HG02938 (cell line): ENCODE data around the gene AGBL2.
A peak's percentile ranks its signal among the peaks of the same experiment; 100 is the strongest.
"Not testable (repeated sequence)": the region's sequence is repeated elsewhere in the genome, so short reads cannot be mapped to it uniquely, and the experiment has no call there.

Experiments
- ATAC-seq: cut with Tn5 transposase; IDR thresholded peaks from one replicate; pipeline ENCODE4 v1.9.1; 2021; ENCODE audit warnings: mild to moderate bottlenecking, moderate library complexity; ENCODE audit not compliant: unreplicated experiment

AGBL2 gene, protein sequence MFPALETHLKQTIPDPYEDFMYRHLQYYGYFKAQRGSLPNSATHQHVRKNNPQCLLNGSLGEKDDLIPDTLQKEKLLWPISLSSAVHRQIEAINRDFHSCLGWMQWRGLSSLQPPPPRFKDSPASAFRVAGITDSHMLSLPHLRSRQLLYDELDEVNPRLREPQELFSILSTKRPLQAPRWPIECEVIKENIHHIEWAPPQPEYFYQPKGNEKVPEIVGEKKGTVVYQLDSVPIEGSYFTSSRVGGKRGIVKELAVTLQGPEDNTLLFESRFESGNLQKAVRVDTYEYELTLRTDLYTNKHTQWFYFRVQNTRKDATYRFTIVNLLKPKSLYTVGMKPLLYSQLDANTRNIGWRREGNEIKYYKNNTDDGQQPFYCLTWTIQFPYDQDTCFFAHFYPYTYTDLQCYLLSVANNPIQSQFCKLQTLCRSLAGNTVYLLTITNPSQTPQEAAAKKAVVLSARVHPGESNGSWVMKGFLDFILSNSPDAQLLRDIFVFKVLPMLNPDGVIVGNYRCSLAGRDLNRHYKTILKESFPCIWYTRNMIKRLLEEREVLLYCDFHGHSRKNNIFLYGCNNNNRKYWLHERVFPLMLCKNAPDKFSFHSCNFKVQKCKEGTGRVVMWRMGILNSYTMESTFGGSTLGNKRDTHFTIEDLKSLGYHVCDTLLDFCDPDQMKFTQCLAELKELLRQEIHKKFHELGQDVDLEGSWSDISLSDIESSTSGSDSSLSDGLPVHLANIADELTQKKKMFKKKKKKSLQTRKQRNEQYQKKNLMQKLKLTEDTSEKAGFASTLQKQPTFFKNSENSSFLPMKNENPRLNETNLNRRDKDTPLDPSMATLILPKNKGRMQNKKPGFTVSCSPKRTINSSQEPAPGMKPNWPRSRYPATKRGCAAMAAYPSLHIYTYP

DNA sequence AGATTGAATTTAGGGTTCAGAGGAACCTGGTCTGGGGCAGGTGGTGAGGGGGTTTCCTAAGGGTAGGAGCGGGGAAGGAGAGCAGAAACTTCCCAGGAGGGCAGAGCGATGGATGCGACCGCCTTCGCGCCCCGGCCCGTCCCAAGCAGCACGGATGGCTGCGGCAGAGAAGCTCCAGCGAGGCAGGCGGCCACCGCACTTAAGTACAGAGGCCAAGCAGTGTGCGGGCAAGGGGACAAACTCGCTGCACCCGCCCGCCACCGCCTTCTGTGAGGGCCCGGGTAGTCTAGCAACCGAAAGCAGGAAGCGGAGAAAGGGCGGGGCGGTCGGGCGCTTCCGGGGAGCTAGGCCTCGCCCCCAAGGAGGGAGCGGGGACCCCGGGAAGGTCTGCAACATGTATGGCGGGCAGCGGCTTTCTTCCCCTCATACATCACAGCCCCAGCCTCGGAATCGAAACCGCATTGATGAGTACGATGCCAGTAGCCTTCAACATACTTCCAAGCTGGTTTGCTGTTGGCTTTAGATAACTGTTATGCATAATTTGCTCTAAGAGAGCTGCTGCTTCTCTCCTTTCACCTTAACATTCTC is at the start of gene AGBL2:
Gene AGBL2 (minus strand): TSS at position 288 of the 588 bp plus-strand sequence. CDS start 719 bp downstream, outside the sequence.
- peak; percentile 96 for ATAC-seq

DNA sequence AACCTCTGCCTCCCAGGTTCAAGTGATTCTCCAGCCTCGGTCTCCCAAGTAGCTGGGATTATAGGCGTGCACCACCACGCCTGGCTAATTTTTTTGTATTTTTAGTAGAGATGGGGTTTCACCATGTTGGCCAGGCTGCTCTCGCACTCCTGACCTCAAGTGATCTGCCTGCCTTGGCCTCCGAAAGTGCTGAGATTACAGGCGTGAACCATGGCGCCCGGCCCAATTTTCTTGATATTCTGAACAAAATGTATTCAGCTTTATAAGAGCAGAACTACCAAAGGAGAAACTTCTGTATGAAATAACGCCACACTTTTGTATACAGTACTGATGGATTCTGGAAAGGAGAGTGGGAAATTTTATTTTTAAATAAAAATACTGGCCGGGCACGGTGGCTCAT is 44.1 kb upstream of the AGBL2 start:
- not testable (repeated sequence) for ATAC-seq

DNA sequence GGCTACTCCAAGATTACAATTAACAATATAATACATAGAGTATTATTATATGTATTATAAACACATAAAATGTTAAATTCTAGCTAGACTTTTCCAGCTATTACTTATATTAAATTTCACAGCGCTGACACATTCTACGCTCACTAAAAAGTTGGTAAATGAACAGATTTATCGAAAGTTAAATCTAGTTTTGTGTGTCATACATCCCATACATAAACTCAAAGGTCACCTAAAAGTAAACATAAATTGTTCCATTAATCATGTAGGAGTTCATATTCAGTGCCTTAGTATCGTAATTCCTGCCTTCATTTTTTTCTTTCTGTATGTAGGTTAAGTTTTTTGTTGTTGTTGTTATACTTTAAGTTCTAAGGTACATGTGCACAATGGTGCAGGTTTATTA is 41.0 kb upstream of the AGBL2 start:
- ATAC-seq = no peak

DNA sequence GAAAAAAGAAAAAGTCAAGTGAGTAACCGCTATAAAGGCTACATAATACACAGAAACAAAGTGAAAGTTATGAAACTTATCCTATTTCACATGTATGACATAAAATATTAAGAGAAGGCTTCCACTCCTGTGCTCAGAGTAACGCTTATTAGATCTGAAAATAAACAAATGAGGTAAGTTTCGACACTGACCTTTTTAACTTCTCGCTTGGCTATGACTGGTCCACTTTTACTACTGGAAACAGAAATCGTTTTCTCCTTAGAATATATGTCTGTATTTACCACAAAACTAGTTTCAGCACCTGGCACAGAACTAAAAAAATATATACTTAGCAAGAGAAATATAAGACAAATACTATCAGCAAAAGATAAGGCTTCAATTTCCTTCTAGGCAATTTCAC is 35.6 kb upstream of the AGBL2 start:
- ATAC-seq = no peak

DNA sequence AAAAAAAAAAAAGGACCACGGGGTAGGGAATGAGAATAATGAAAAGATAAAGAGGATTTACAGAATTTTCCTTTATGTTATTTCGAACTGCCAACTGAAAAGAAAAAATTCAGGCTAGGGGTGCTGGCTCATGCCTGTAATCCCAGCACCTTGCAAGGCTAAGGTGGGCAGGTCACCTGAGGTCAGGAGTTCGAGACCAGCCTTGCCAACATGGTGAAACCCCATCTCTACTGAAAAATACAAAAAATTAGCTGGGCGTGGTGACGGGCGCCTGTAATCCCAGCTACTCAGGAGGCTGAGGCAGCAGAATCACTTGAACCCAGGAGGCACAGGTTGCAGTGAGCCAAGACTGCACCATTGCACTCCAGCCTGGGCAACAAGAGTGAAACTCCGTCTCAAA is 27.3 kb upstream of the AGBL2 start:
- not testable (repeated sequence) for ATAC-seq

DNA sequence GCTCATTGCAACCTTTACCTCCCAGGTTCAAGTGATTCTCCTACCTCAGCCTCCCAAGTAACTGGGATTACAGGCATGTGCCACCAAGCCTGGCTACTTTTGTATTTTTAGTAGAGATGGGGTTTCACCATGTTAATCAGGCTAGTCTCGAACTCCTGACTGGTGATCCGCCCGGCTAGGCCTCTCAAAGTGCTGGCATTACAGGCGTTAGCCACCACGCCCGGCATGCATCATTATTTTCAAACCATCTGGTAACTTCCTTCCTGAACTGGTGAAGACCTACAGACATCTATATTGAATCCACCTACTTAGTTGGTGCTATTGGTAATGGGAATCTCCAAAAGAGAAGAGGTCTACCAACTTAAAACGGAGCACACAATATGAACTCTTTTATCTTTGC is 22.6 kb upstream of the AGBL2 start:
- ATAC-seq = not testable (repeated sequence)

DNA sequence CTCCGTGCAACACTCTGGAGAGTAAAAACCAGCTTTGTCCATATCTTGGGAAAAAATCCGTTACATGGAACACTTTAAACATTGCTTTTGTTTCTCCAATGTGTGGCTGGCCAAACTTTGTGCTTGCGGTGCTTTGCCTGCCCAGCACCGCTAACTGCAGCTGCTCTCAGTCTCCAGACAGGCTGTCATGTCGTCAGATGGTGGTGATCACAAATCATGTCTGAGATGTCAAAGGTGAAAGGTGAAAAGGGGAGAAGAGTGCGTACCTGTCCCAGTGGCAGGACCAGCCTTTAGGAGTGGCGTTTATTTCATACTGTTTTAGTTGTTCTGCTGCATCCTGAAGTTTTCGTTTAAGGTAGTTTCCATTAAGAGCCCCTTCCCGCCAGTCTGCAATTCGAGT is 17.1 kb upstream of the AGBL2 start:
- ATAC-seq = no peak

DNA sequence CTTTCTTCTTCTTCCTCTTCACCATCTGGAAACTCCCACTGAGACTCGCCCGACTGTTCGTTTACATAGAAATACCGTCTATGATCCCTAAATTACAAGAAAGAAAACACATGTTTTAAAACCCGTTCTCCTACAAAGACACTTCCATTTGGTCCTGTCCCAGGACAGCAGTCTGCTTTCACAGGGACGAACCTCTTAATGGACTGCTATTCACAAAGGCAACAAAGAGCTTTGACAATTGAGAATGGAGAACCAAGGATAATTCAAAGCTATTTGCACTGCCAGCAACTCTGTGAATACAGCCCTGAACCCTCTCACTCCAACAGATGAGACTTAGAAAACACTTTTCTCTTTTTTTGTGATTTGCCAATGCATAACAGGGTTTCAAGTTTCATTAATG is 16.3 kb upstream of the AGBL2 start:
- no peak for ATAC-seq

DNA sequence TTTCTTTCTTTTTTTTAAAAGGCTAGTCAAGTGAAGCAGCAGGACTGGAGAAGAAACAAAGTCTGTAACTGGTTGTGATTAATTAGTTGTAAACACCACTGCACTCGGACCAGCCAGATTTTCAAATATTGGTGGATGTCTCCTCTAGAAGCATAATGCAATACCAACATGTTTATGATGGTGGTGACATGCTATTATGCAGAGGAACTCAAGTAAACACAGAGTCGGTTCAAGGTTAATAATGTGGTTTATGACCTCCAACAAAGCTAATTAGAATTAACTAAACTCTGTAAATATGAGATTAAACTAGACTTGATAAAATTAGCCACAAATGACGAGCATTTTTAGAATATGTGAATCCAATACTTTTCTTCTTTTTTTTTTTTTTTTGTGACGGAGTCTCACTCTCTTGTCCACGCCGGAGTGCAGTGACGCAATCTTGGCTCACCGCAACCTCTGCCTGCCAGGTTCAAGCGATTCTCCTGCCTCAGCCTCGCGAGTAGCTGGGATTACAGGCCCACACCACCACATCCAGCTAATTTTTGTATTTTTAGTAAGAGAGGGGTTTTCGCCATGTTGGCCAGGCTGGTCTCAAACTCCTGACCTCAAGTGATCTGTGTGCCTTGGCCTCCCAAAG is 11.8 kb upstream of the AGBL2 start:
- ATAC-seq = no peak

DNA sequence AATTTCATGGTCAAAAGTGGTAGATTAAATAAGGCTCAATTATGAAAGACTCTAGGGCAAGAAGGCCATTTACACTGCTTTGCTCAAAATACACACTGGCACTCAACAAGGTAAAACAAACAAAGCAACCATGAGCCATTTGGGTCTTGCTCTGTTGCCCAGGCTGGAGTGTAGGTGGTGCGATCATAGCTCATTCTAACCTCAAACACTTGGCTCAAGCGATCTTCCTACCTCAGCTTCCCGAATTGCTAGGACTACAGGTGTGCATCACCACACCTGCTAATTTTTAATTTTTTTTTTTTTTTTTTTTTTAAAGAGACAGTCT is 10.9 kb upstream of the AGBL2 start:
- no peak for ATAC-seq

DNA sequence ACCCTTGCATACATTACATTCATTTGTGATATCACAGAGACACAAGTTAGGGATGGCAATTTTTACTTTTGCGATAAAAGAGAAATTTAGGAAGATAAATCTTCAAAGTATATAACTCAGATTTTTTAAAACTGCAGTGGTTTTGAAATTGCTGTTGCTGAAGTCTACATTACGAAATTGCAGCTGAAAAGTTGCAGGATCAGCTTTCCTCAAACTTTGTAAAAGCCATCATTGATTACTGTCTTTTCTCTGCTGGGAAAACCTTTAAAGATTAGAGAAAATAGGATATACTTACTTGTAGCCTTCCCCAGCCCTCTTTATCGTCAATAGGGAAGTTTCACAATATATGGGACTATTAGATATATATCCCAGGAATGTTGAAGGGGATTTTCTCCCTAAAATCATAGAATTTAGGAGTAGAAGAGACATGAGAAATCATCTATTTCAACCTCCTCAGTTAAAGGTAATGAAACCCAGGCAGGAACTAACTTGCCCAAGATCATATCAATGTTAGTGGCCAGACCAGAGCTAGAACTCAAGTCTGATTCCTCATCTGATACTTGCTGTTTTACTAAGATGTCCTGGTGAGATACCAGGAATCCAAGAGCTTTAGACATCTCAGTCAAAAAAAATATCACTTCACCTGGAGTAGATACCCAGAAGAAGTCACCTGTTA is 10.4 kb upstream of the AGBL2 start:
- ATAC-seq = no peak

DNA sequence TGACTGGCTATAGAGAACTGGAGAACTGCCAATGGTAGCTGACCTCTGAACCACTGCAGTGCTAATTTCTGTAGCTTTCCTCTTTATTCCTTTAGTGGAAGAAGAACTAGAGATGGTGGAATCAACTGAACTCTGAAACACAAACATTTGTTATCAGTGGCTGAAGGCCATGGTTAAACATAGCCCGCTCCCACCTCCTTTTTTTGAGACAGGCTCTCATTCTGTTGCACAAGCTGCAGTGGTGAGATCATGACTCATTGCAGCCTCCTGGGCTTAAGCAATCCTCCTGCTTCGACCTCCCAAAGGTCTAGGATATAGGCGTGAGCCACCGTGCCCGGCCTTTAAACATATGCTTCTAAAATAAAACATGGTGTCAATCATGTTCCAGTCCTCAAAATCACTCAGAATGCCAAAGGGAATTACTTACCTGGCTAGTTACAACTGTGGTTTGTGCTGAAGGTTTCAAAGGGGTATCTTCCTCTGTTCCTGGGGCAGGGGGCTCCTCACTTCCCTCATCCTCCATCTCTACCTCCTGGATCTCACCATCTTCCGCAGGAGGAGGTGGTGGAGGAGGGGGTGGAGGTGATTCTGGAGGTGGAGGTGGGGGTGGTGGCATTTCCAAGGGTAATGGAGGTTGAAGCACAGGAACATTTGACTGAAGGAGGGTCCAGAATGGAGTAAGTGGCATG is 9.0 kb upstream of the AGBL2 start:
- no peak for ATAC-seq

DNA sequence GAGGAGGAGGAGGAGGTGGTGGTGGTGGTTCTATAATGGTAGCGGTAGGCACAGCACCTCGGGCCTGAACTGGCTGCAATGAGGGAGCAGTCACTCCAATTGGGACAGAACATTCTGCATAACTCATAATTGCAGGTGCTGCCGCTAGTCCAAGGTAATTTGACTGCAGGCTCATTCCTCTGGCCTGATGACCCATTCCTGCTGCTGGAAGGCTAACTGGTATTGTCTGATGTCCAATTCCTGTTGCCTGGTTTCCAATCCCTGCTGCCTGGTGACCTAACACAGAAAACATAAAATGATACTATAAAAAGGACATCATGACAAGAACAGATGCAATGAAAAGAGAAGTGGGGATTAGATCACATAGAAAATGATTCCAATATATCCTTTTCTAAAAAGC is 7.9 kb upstream of the AGBL2 start:
- ATAC-seq = no peak

DNA sequence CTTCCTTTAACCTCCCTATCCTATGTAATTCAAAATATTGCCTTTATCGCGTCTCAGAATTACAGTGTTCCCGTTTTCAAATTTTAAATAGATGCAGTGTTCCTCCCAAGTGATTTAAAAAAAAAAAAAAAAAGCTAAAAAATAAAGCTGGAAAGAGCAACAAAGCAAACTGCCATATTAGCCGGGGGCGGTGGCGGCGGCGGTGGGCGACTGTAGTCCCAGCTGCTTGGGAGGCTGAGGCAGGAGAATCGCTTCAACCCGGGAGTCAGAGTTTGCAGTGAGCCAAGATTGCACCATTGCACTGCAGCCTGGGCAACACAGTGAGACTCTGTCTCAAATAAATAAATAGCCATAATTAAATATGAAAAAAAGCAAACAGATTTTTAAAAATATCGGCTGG is 5.5 kb upstream of the AGBL2 start:
- no peak for ATAC-seq

DNA sequence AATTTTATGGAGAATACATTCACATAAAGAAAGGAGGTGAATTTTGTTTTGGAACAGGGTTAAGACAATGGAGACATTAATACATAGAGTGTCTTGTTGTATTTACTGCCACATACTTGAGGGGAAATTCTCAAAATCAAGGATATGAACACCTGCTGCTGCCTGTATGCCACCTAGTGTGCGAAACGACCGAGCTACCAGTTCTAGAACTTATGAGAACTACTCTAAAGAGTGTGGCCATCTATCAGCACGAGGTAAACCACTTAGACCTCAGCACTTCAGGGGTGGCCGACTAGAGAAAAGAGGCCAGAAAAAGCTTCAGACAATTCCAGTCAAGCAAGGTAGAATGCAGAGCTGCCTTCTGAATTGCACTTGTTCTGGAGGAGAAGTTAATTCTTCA is 1.5 kb upstream of the AGBL2 start:
- ATAC-seq = no peak

DNA sequence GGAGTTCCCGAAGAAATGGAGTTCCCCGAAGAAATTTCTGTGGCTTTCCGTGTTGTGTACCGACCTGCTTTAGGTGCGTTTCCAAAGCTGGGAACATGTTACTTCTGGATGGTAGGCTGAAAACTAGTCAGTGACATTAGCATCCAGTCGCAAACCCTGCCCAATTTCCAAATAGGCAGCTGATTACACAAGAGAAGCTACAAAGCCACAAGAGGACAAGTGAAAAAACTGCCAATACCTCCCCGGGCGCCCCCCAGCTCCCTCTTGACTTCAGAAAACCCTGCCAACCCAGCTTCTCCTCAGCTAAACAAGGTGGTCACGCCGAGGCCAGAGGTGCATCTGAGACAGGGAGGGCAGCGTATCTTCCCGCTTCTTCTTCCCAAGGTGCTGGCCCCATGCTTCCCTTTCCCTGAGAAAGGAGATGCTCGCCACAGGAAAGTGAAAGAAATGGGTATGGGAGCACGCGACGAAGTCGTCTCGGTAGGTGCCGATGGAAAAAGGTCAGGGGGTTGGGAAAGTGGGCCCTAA is 551 bp downstream of the AGBL2 start:
- peak; percentile 14 for ATAC-seq

DNA sequence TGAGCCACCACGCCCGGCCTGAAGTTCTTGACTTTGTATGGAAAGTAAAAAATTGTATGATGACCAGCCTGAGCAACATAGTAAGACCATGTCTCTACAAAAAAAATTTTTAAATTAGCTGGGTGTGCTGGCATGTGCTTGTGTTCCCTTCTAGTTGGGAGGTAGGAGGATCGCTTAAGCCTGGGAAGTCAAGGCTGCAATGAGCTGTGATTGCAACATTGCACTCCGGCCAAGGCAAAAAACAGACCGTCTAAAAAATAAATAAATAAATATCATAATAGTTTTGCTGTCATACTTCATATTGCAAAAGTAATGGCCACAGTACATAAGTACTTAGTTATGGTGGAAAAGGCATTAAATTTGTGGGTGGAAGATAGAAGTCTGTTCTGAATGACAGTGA is 3.4 kb downstream of the AGBL2 start:
- ATAC-seq = no peak

DNA sequence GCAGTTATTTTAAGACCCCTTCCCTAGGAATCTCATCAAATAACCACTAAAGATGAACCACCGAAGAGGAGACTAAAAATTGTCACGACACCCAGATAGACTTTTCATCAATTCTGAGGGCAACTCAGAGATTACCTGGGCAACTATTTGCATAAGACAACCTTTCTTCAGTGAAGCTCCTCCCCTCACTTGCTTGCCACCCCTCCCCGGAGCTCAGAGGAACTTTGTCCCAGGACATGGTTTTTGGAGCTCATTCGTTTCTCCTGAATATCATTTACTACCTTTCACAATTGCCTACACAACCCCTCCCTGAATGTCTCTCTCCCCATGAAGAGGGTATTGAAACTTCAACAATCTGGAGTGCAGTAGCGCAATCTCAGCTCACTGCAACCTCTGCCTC is 3.9 kb downstream of the AGBL2 start:
- no peak for ATAC-seq

DNA sequence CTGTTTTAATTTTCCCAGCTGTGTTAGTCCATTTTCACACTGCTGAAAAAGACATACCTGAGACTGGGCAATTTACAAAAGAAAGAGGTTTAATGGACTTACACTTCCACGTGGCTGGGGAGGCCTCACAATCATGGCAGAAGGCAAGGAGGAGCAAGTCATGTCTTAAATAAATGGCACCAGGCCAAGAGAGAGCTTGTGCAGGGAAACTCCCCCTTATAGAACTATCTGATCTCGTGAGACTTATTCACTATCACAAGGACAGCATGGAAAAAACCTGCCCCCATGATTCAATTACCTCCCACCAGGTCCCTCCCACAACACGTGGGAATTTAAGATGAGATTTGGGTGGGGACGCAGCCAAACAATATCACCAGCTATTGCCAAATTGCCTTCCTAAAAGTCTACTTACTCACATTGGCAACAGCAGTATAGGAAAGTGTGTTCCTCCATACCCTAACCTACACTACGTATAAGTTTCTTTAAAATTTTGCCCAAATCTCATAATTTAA is 7.8 kb downstream of the AGBL2 start:
- ATAC-seq = not testable (repeated sequence)

DNA sequence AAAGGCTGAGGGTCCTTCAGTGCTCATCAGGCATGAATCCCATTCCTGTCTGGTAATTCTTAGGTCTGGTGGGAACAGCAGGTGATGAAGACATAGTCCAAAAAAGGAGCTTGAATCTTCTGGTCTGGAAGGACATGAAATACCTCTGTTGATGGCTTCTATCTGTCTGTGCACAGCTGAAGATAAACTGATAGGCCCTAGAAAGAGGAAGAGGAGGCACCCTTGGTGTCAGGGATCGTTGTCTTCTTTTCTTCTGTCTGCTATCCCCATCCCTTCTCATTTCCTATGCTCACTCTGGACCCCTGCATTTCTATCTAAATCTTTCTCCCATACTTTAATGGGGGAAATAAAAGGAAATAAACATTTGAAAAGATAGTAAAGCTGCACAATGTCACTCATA is 9.4 kb downstream of the AGBL2 start:
- no peak for ATAC-seq
